K562 (cell line): ENCODE results near the gene SMURF1. TPM values are rescaled to one million over a fixed set of nuclear protein-coding genes. Genes with fewer than 3 reads are reported as not detected.

Experiments used
- ATAC-seq: fragments of 200-7000 bp; cut with Tn5 transposase; 3 replicates; pipeline ENCODE4 v1.9.1; 2020; ENCODE audit warnings: moderate library complexity
- BruUV-seq: library from RNA; stranded (reverse); fragments of 400-500 nt; replicated peaks from 2 replicates; lab custom pipeline; 2021; lab: Mats Ljungman, UMichigan
- CTCF ChIA-PET: fragments of 300-600 bp; formaldehyde crosslinking; extraction: SDS; loops from one replicate; lab custom pipeline; 2021; ENCODE audit warnings: low intra/inter-chr PET ratio; lab: Yijun Ruan, JAX
- POLR2A ChIA-PET: fragments of 300-600, 350-650 bp; sonication (Branson Sonifier 250); formaldehyde crosslinking; extraction: SDS; loops from one replicate; lab custom pipeline; 2021; ENCODE audit warnings: antibody characterized with exemption, inconsistent platforms; lab: Yijun Ruan, JAX
- DNase-seq, 4 experiments: peaks; one replicate each; pipeline versions ENCODE4 v3.0.0 to v3.0.0-alpha.2; 2011 to 2018; ENCODE audit warnings: low spot score in 3 of 4, mixed read lengths in 3 of 4; ENCODE audit errors: extremely low read depth in 1 of 4
- FAIRE-seq: peaks from 2 replicates; lab custom pipeline; 2011; peaks lifted over from hg19 to GRCh38; lab: Jason Lieb, UNC
- H2AFZ ChIP-seq: 2 replicates; pipeline ENCODE4 v1.6.0; 2011; ENCODE audit warnings: low read depth, low read length, control low read depth, inconsistent platforms
- H3K27ac ChIP-seq: fragments of 200-600 bp; 3 replicates; pipeline ENCODE4 v1.8.0; 2011; ENCODE audit warnings: low read depth, mild to moderate bottlenecking, control low read depth, inconsistent platforms, low read length, moderate library complexity, mixed read lengths; ENCODE audit errors: extremely low read depth
- H3K27me3 ChIP-seq, 2 experiments: fragments of 300-600 bp in 1 of 2; 2 replicates in 1 of 2; 3 replicates in 1 of 2; pipeline versions ENCODE4 v1.6.0 to v1.8.0; 2011; ENCODE audit warnings: inconsistent platforms in 2 of 2, low read length in 2 of 2, mild to moderate bottlenecking in 1 of 2, mixed read lengths in 1 of 2, moderate library complexity in 1 of 2; ENCODE audit not compliant: control insufficient read depth in 2 of 2, insufficient read depth in 2 of 2
- H3K36me3 ChIP-seq: fragments of 300-600 bp; 3 replicates; pipeline ENCODE4 v1.8.0; 2011; ENCODE audit warnings: mild to moderate bottlenecking, low read length, inconsistent platforms; ENCODE audit not compliant: control insufficient read depth, insufficient read depth
- H3K4me1 ChIP-seq, 2 experiments: fragments of 200-600 bp in 1 of 2; replicated peaks in 1 of 2; 2 replicates in 1 of 2; 3 replicates in 1 of 2; pipeline versions ENCODE4 v1.5.1 to v1.8.0; 2011; ENCODE audit warnings: inconsistent platforms in 2 of 2, low read length in 2 of 2, mild to moderate bottlenecking in 1 of 2, mixed read lengths in 1 of 2, moderate library complexity in 1 of 2; ENCODE audit not compliant: control insufficient read depth in 2 of 2, insufficient read depth in 2 of 2
- H3K4me2 ChIP-seq: 2 replicates; pipeline ENCODE4 v1.6.1; 2011; ENCODE audit warnings: low read length, control low read depth, inconsistent platforms, mixed read lengths; ENCODE audit not compliant: insufficient read depth
- H3K4me3 ChIP-seq: fragments of 200-600 bp; sonication (generic), shearing (Covaris generic); 2 replicates; pipeline ENCODE4 v1.5.1; 2016; ENCODE audit warnings: control low read depth, inconsistent platforms
- H3K79me2 ChIP-seq: fragments of 200-600 bp; 3 replicates; pipeline ENCODE4 v1.8.0; 2011; ENCODE audit warnings: low read length, inconsistent platforms; ENCODE audit not compliant: control insufficient read depth, insufficient read depth
- H3K9ac ChIP-seq, 2 experiments: 2 replicates each; pipeline versions ENCODE4 v1.6.0 to v1.6.1; 2011; ENCODE audit warnings: low read depth in 2 of 2, low read length in 2 of 2, control low read depth in 1 of 2, inconsistent platforms in 1 of 2, mild to moderate bottlenecking in 1 of 2, mixed read lengths in 1 of 2; ENCODE audit not compliant: insufficient read depth in 1 of 2
- H3K9me1 ChIP-seq: one replicate; pipeline ENCODE4 v1.6.0; 2011; ENCODE audit warnings: inconsistent platforms, mild to moderate bottlenecking, low read length, moderate library complexity; ENCODE audit not compliant: control insufficient read depth, insufficient read depth
- H3K9me3 ChIP-seq: replicated peaks from 2 replicates; pipeline ENCODE4 v1.5.1; 2011; ENCODE audit warnings: low read depth, low read length, inconsistent platforms; ENCODE audit not compliant: control insufficient read depth, insufficient read depth
- H4K20me1 ChIP-seq: replicated peaks from 2 replicates; pipeline ENCODE4 v1.6.1; 2011; ENCODE audit warnings: low read length, inconsistent platforms, mixed read lengths; ENCODE audit not compliant: control insufficient read depth, insufficient read depth
- ARID3B ChIP-seq: fragments of 250-450 bp; sonication (Bioruptor Pico); IDR thresholded peaks from 2 replicates; pipeline ENCODE4 v1.4.0; 2020; ENCODE audit warnings: borderline replicate concordance
- BCOR ChIP-seq: fragments of 450-650 bp; IDR thresholded peaks from 2 replicates; pipeline ENCODE4 v1.6.1; 2016
- CHD2 ChIP-seq: IDR thresholded peaks from 2 replicates; pipeline ENCODE4 v1.6.1; 2011; ENCODE audit warnings: low read depth, low read length
- HMG20A ChIP-seq: fragments of 450-650 bp; formaldehyde crosslinking; conservative IDR thresholded peaks from 2 replicates; pipeline ENCODE4 v1.4.0; 2020; ENCODE audit warnings: mild to moderate bottlenecking, mixed read lengths
- HOXB6 ChIP-seq: fragments of 250-450 bp; sonication (Bioruptor Pico); IDR thresholded peaks from 2 replicates; pipeline ENCODE4 v1.5.1; 2022; ENCODE audit warnings: mild to moderate bottlenecking, borderline replicate concordance
- HSF4 ChIP-seq: fragments of 250-450 bp; sonication (Bioruptor Pico); IDR thresholded peaks from 2 replicates; pipeline ENCODE4 v2.1.2; 2022; ENCODE audit warnings: mild to moderate bottlenecking, moderate library complexity, borderline replicate concordance
- IRF1 ChIP-seq: sonication (generic); formaldehyde crosslinking; IDR thresholded peaks from 2 replicates; pipeline ENCODE4 v1.8.0; 2022; ENCODE audit warnings: missing genetic modification reagents, mild to moderate bottlenecking, borderline replicate concordance
- JUN ChIP-seq, 2 experiments: sonication (generic) in 1 of 2; formaldehyde crosslinking in 1 of 2; IDR thresholded peaks; 2 replicates each; pipeline versions ENCODE4 v1.6.1 to v1.8.0; 2012 to 2022; ENCODE audit warnings: borderline replicate concordance in 2 of 2, mild to moderate bottlenecking in 2 of 2, improper control_type of control experiment in 1 of 2, low read depth in 1 of 2, low read length in 1 of 2, missing genetic modification reagents in 1 of 2
- MED1 ChIP-seq: sonication (generic); formaldehyde crosslinking; IDR thresholded peaks from 2 replicates; pipeline ENCODE4 v1.8.1; 2023; ENCODE audit warnings: missing genetic modification reagents, borderline replicate concordance
- NELFE ChIP-seq: IDR thresholded peaks from 2 replicates; pipeline ENCODE4 v1.6.1; 2011; ENCODE audit warnings: mild to moderate bottlenecking; ENCODE audit not compliant: insufficient read depth, insufficient read length
- RNF219 ChIP-seq: fragments of 250-450 bp; sonication (Bioruptor Pico); IDR thresholded peaks from 2 replicates; pipeline ENCODE4 v1.5.0; 2022; ENCODE audit warnings: mild to moderate bottlenecking
- THAP12 ChIP-seq: fragments of 250-450 bp; sonication (Bioruptor Pico); IDR thresholded peaks from 2 replicates; pipeline ENCODE4 v1.9.0; 2021; ENCODE audit warnings: mild to moderate bottlenecking, inconsistent platforms
- THRAP3 ChIP-seq: fragments of 450-650 bp; IDR thresholded peaks from 2 replicates; pipeline ENCODE4 v1.6.1; 2016; ENCODE audit warnings: mild to moderate bottlenecking, inconsistent platforms, borderline replicate concordance
- ZNF764 ChIP-seq: fragments of 250-450 bp; sonication (Bioruptor Pico); IDR thresholded peaks from 2 replicates; pipeline ENCODE4 v1.4.0; 2020; ENCODE audit warnings: low read depth, mild to moderate bottlenecking, moderate library complexity
- WGBS: fragments of 100-300 bp; shearing (Covaris generic); methylation state at CpG from one replicate; pipeline ENCODE4 v1.1.6; 2016; ENCODE audit warnings: low coverage, mixed read lengths; ENCODE audit not compliant: insufficient coverage; ENCODE audit errors: missing lambda C conversion rate; 5-methylcytosine and 5-hydroxymethylcytosine counted together
- in situ Hi-C: fragments of 300-500 bp; cut with MboI; formaldehyde crosslinking; loops from 4 replicates; pipeline ENCODE4 v1.15.0; 2018; ENCODE audit warnings: inconsistent platforms, mixed read lengths
- intact Hi-C: fragments of 100-400 bp; cut with micrococcal nuclease; formaldehyde crosslinking; loops from 2 replicates; pipeline ENCODE4 v1.14.2; 2022
- polyA plus RNA-seq, 8 experiments: library from polyadenylated mRNA; depleted of rRNA in 4 of 8; stranded (reverse) in 5 of 8; unstranded in 3 of 8; fragments of >200 nt; fragmentation: Nextera tagmentation in 2 of 8; fragmentation: Illumina TruSeq in 1 of 8; extraction: Ambion mirVana in 2 of 8; extraction: Trizol in 1 of 8; gene quantifications; 2 replicates each; pipeline versions ENCODE4 v1.2.1 to v1.2.3, GENCODE V29; 2011 to 2014; ENCODE audit warnings: inconsistent platforms in 1 of 8, missing spikeins in 1 of 8
- total RNA-seq, 7 experiments: library from RNA; depleted of rRNA in 6 of 7; stranded (reverse); fragments of >200 nt in 6 of 7; fragmentation: Illumina TruSeq in 2 of 7; extraction: Trizol in 2 of 7; gene quantifications; 2 replicates each; pipeline versions ENCODE4 v1.2.1 to v1.2.3, GENCODE V29; 2011 to 2021; ENCODE audit warnings: low replicate concordance in 1 of 7

The SMURF1 gene
- total and polyA plus RNA-seq, 9 of the 15 experiments (the other 6 are each of a cell fraction or from before 2014, with no cell fraction given): 1.0 to 20.1 (median 12.6) TPM

DNA sequence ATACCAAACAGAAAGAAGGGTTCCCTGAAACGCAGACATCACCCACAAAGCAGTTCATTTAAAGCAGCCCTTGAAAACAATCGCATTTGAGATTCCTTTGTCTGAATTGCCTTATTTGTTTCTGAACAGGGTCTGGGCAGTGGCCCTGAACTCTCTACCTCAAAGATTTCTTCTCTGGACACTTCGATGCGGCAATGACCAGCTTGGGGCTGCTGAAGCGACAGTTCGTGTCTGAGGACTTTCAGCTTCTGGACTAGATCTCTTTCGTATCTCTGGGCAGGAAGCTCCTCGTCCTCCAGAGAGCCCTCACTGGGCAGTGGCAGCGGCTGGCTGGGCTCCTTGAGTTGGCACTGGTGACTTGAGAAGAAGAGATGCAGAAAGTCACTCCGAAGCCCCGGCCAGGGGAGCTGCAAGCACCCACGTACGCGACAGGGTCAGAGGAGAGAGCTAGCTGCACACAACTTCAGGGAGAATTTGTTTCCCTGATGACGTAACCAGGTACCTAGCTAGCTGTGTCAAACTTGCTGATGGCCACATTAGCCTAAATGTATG lies 96.3 kb downstream of the SMURF1 start (continued):
- TF ChIP-seq RNF219 (CRISPR knock-in tag) (no peak), NELFE (no peak), HMG20A (CRISPR knock-in tag) (no peak), BCOR (no peak), ZNF764 (CRISPR knock-in tag) (no peak), THAP12 (CRISPR knock-in tag) (no peak)

DNA sequence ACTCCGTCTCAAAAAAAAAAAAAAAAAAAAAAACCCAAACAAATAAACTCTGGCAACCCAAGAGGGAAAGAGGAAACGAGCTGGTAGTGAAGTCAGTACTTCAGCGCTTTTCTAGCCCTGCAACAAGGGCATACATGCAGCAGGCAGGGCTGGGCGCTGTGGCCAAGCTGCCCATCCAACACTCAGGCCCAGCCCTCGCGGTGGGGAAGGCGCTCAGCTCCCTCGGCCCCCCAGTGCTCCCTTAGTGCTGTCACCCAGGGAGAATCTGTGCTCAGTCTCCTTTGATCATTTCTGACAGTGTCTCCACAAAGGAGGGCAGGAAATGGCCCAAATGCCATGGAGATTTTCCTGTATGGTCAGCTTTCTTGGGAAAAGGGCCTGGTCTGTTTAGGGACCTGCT lies 97.2 kb downstream of the SMURF1 start:
- Histone ChIP-seq H4K20me1 (no peaks in the 10 kb centered on the region), H3K27ac (no peak overlapping the region), H3K9ac (no peak overlapping the region), H3K4me2 (no peak overlapping the region), H3K36me3 (peaks cover 84% of the 10 kb centered on the region), H2AFZ (no peak overlapping the region), H3K4me3 (no peak overlapping the region), H3K4me1 (0 out of 5 replicates have a peak, but pooled peaks cover 0 to 3% of the 10 kb centered on the region in 2 experiments), H3K27me3 (no peaks in the 10 kb centered on the region), H3K79me2 (no peaks in the 10 kb centered on the region), H3K9me1 (peaks cover 3% of the 10 kb centered on the region), H3K9me3 (no peaks in the 10 kb centered on the region)
- FAIRE-seq: no peak
- intact Hi-C loops (no loop called here), in situ Hi-C loops (no loop called here)
- DNase-seq: no peak
- no peak for ATAC-seq
- POLR2A ChIA-PET: interaction anchor here (0.7 kb wide), 1 partner anchor 124 kb away, joined by 3 read pairs; no protein-coding TSS in a partner anchor
- BruUV-seq: no TSS peak
- CTCF ChIA-PET: no interaction called here
- 98% methylated on average over 7 of the region's 8 CpGs for WGBS
- no peak for TF ChIP-seq CHD2
- TF ChIP-seq ARID3B (CRISPR knock-in tag): no peak
- TF ChIP-seq HSF4: no peak
- TF ChIP-seq HOXB6 (CRISPR knock-in tag): no peak
- no peak for TF ChIP-seq MED1
- no peak for TF ChIP-seq JUN (IDR thresholded peaks at IDR 0.05; ENCODE audit: borderline replicate concordance, low read depth, low read length)
- no peak for TF ChIP-seq JUN (CRISPR knock-in tag; IDR thresholded peaks at IDR 0.05; ENCODE audit: borderline replicate concordance)
- TF ChIP-seq IRF1: no peak
- TF ChIP-seq THRAP3: no peak
